ENCODE measurements around the gene GID8. TPM values are rescaled to one million over a fixed set of nuclear protein-coding genes. Genes with fewer than 3 reads are reported as not detected.

GID8 gene
- total and polyA plus RNA-seq, 2 donors (not counting 1 experiment from before 2014, with no cell fraction given) = 12.4 to 47.4 TPM

- CTCF ChIA-PET = interaction anchor here (0.5 to 3.5 kb wide), 16 partner anchors 12 to 1166 kb away, joined by 3 to 24 read pairs (median 4); partner anchors contain the start of genes DIDO1 and GID8
- no peak for TF ChIP-seq EZH2 (IDR thresholded peaks at IDR 0.05; ENCODE audit: borderline replicate concordance, insufficient read depth, low read depth, low read length, poor library complexity, severe bottlenecking)
- TF ChIP-seq CTCF (IDR thresholded peaks at IDR 0.05) = no peak
- H3K27me3 Mint-ChIP-seq = no peaks in the 10 kb centered on the region
- Histone ChIP-seq H3K9me3 (ENCODE audit: control extremely low read depth in 1 of 3, control insufficient read depth in 2 of 3, insufficient read depth in 1 of 3, low read length in 2 of 3) (peaks cover 0 to 3% (median 0%) of the 10 kb centered on the region in 3 donors), H3K4me2 (replicated peaks; ENCODE audit: low read depth, low read length, poor library complexity, severe bottlenecking) (peak overlapping the region; percentile 81), H3K27me3 (replicated peaks in 1 of 4; ENCODE audit: control extremely low read depth in 1 of 4, control insufficient read depth in 3 of 4, insufficient read depth in 4 of 4, low read length in 3 of 4) (no peaks in the 10 kb centered on the region), H3K36me3 (replicated peaks in 1 of 2; ENCODE audit: control extremely low read depth in 1 of 2, control insufficient read depth in 1 of 2, extremely low read depth in 1 of 2, insufficient read depth in 2 of 2, low read length in 1 of 2) (peaks cover 0 to 33% of the 10 kb centered on the region in 2 experiments), H2AFZ (ENCODE audit: insufficient read depth, low read depth, low read length, poor library complexity, severe bottlenecking) (peak overlapping the region; percentile 58), H3K9ac (ENCODE audit: low read length) (peak overlapping the region; percentile 71), H4K20me1 (ENCODE audit: control insufficient read depth, insufficient read depth, low read length, poor library complexity, severe bottlenecking) (peaks cover 25% of the 10 kb centered on the region), H3K4me1 (ENCODE audit: control insufficient read depth in 2 of 2, insufficient read depth in 2 of 2, low read length in 2 of 2) (peaks cover 31 to 47% of the 10 kb centered on the region in 2 donors), H3K4me3 (ENCODE audit: control extremely low read depth in 1 of 5, extremely low read depth in 1 of 5, insufficient read depth in 1 of 5, low read depth in 2 of 5, low read length in 4 of 5) (peak overlapping the region; percentile 23 to 62 (median 54)), H3K27ac (ENCODE audit: low read length in 2 of 2) (peak overlapping the region; percentile 82 to 91), H3K79me2 (ENCODE audit: control insufficient read depth, insufficient read depth, low read length) (peaks cover 80% of the 10 kb centered on the region)
- intact Hi-C loops (cut with micrococcal nuclease) = loop anchor here (1.0 to 10.0 kb wide), 11 partner anchors 16 to 941 kb away; partner anchors contain the start of genes BHLHE23, DIDO1, DNAJC5 and GID8
- 1% methylated on average over 32 of the region's 32 CpGs for WGBS (ENCODE audit: insufficient coverage)
- peaks cover 44% of the 10 kb centered on the region for H3K4me1 Mint-ChIP-seq
- DNase-seq (peak; percentile 94), ATAC-seq (ENCODE audit: low read depth) (peak; percentile 82)
- H3K4me3 Mint-ChIP-seq = peak overlapping the region; percentile 85
- H3K27ac Mint-ChIP-seq = peak overlapping the region; percentile 92
- H3K9me3 Mint-ChIP-seq (ENCODE audit: insufficient read depth) = no peaks in the 10 kb centered on the region
- POLR2A ChIA-PET = interaction anchor here (0.8 to 2.7 kb wide), 6 partner anchors 10 to 36 kb away, joined by 3 to 42 read pairs (median 8); partner anchors contain the start of genes DIDO1 and GID8
Measured at GRCh38 chr20:62953839-62954703, 16.1 kb downstream of the GID8 start.
